HEK293 (cell line): ENCODE results near the gene ASAP2.

Source experiments
- ZNF146 ChIP-seq: fragments of 450-650 bp; formaldehyde crosslinking; IDR thresholded peaks from 2 replicates; pipeline ENCODE4 v1.5.1; 2016; ENCODE audit warnings: missing biosample characterization, missing genetic modification characterization
- ZNF274 ChIP-seq, 2 experiments: fragments of 200-500 bp in 1 of 2; fragments of 450-650 bp in 1 of 2; sonication (Bioruptor generic) in 1 of 2; formaldehyde crosslinking in 1 of 2; IDR thresholded peaks; 2 replicates each; pipeline versions ENCODE4 v1.5.1 to v1.6.1; 2014 to 2016; ENCODE audit warnings: borderline replicate concordance in 1 of 2, inconsistent platforms in 1 of 2, low read length in 1 of 2, missing biosample characterization in 1 of 2, missing genetic modification characterization in 1 of 2
- TF ChIP-seq, protein P1 (sequence below): fragments of 450-650 bp; formaldehyde crosslinking; IDR thresholded peaks from 2 replicates; pipeline ENCODE4 v1.5.1; 2017; ENCODE audit warnings: missing biosample characterization, missing genetic modification characterization
- TF ChIP-seq, protein P2 (sequence below): fragments of 450-650 bp; formaldehyde crosslinking; IDR thresholded peaks from 2 replicates; pipeline ENCODE4 v1.5.1; 2016; ENCODE audit warnings: missing biosample characterization, missing genetic modification characterization

- TF ChIP-seq ZNF146 (no peak), ZNF274 (IDR thresholded peaks at IDR 0.05; ENCODE audit: low read length) (no peak), ZNF274 (tag by site-specific recombination; IDR thresholded peaks at IDR 0.05; ENCODE audit: borderline replicate concordance) (no peak)
- TF ChIP-seq, protein P1, sequence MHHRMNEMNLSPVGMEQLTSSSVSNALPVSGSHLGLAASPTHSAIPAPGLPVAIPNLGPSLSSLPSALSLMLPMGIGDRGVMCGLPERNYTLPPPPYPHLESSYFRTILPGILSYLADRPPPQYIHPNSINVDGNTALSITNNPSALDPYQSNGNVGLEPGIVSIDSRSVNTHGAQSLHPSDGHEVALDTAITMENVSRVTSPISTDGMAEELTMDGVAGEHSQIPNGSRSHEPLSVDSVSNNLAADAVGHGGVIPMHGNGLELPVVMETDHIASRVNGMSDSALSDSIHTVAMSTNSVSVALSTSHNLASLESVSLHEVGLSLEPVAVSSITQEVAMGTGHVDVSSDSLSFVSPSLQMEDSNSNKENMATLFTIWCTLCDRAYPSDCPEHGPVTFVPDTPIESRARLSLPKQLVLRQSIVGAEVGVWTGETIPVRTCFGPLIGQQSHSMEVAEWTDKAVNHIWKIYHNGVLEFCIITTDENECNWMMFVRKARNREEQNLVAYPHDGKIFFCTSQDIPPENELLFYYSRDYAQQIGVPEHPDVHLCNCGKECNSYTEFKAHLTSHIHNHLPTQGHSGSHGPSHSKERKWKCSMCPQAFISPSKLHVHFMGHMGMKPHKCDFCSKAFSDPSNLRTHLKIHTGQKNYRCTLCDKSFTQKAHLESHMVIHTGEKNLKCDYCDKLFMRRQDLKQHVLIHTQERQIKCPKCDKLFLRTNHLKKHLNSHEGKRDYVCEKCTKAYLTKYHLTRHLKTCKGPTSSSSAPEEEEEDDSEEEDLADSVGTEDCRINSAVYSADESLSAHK (tag by site-specific recombination), result no peak
- TF ChIP-seq, protein P2, sequence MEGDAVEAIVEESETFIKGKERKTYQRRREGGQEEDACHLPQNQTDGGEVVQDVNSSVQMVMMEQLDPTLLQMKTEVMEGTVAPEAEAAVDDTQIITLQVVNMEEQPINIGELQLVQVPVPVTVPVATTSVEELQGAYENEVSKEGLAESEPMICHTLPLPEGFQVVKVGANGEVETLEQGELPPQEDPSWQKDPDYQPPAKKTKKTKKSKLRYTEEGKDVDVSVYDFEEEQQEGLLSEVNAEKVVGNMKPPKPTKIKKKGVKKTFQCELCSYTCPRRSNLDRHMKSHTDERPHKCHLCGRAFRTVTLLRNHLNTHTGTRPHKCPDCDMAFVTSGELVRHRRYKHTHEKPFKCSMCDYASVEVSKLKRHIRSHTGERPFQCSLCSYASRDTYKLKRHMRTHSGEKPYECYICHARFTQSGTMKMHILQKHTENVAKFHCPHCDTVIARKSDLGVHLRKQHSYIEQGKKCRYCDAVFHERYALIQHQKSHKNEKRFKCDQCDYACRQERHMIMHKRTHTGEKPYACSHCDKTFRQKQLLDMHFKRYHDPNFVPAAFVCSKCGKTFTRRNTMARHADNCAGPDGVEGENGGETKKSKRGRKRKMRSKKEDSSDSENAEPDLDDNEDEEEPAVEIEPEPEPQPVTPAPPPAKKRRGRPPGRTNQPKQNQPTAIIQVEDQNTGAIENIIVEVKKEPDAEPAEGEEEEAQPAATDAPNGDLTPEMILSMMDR (tag by site-specific recombination), result no peak
Observed at GRCh38 chr2:9300214-9300613, 93.6 kb downstream of the ASAP2 start.
